IMR-90 (cell line): ENCODE data around the gene ALLC. TPM values are rescaled to one million over a fixed set of nuclear protein-coding genes. Genes with fewer than 3 reads are reported as not detected.

Experiments used
- ATAC-seq: fragments of 200-7000 bp; cut with Tn5 transposase; 2 replicates; pipeline ENCODE4 v1.9.1; 2020; ENCODE audit warnings: low read depth, mild to moderate bottlenecking, moderate library complexity
- BruUV-seq: library from RNA; stranded (reverse); fragments of 400-500 nt; replicated peaks from 2 replicates; lab custom pipeline; 2021; lab: Mats Ljungman, UMichigan
- CTCF ChIA-PET: fragments of 300-600 bp; formaldehyde crosslinking; extraction: SDS; loops from one replicate; lab custom pipeline; 2021; ENCODE audit warnings: antibody characterized with exemption; lab: Yijun Ruan, JAX
- POLR2A ChIA-PET: fragments of 300-600 bp; sonication (Branson Sonifier 250); formaldehyde crosslinking; loops from one replicate; lab custom pipeline; 2022; ENCODE audit warnings: antibody characterized with exemption; ENCODE audit not compliant: unreplicated experiment; lab: Charles Lee
- DNase-seq: peaks from one replicate; pipeline ENCODE4 v3.0.0; 2013
- H2AFZ ChIP-seq: replicated peaks from 2 replicates; pipeline ENCODE3; 2013; ENCODE audit warnings: low read length, mild to moderate bottlenecking; ENCODE audit not compliant: poor library complexity
- H2AK5ac ChIP-seq: 2 replicates; pipeline ENCODE4 v1.6.1; 2013; ENCODE audit warnings: low read depth, low read length, inconsistent platforms
- H2AK9ac ChIP-seq: replicated peaks from 2 replicates; pipeline ENCODE3; 2013; ENCODE audit warnings: mild to moderate bottlenecking, low read depth, low read length, moderate library complexity; ENCODE audit not compliant: poor library complexity
- H2BK120ac ChIP-seq: 2 replicates; pipeline ENCODE4 v1.6.1; 2013; ENCODE audit warnings: low read depth, low read length, inconsistent platforms
- H2BK15ac ChIP-seq: 3 replicates; pipeline ENCODE4 v1.6.1; 2013; ENCODE audit warnings: low read depth, low read length, inconsistent platforms
- H2BK20ac ChIP-seq: 2 replicates; pipeline ENCODE4 v1.6.1; 2013; ENCODE audit warnings: low read depth, mild to moderate bottlenecking, inconsistent platforms, low read length, moderate library complexity
- H2BK5ac ChIP-seq: 2 replicates; pipeline ENCODE4 v1.6.1; 2013; ENCODE audit warnings: mild to moderate bottlenecking, low read depth, low read length, inconsistent platforms; ENCODE audit not compliant: poor library complexity, severe bottlenecking
- H3K14ac ChIP-seq: replicated peaks from 2 replicates; pipeline ENCODE4 v1.6.1; 2013; ENCODE audit warnings: low read depth, low read length, inconsistent platforms
- H3K18ac ChIP-seq: 2 replicates; pipeline ENCODE4 v1.6.1; 2013; ENCODE audit warnings: low read depth, low read length, control low read depth
- H3K23ac ChIP-seq: 2 replicates; pipeline ENCODE4 v1.6.1; 2013; ENCODE audit warnings: low read depth, low read length, inconsistent platforms
- H3K27ac ChIP-seq: 2 replicates; pipeline ENCODE4 v1.5.1; 2013; ENCODE audit warnings: mild to moderate bottlenecking, control low read depth, low read length; ENCODE audit not compliant: insufficient read depth
- H3K27me3 ChIP-seq: 2 replicates; pipeline ENCODE4 v1.6.1; 2013; ENCODE audit warnings: low read length; ENCODE audit not compliant: control insufficient read depth, insufficient read depth
- H3K36me3 ChIP-seq: 2 replicates; pipeline ENCODE4 v1.6.1; 2013; ENCODE audit warnings: low read length, mixed read lengths; ENCODE audit not compliant: control insufficient read depth, insufficient read depth
- H3K4ac ChIP-seq: 2 replicates; pipeline ENCODE4 v1.6.1; 2013; ENCODE audit warnings: low read depth, low read length, inconsistent platforms
- H3K4me1 ChIP-seq: 2 replicates; pipeline ENCODE4 v1.6.1; 2013; ENCODE audit warnings: low read length, mixed read lengths; ENCODE audit not compliant: control insufficient read depth, insufficient read depth
- H3K4me2 ChIP-seq: 2 replicates; pipeline ENCODE4 v1.6.1; 2013; ENCODE audit warnings: low read depth, mild to moderate bottlenecking, control low read depth, low read length, moderate library complexity
- H3K4me3 ChIP-seq: 2 replicates; pipeline ENCODE4 v1.5.1; 2013; ENCODE audit warnings: low read depth, mild to moderate bottlenecking, control low read depth, low read length, moderate library complexity; ENCODE audit not compliant: insufficient read depth
- H3K56ac ChIP-seq: 2 replicates; pipeline ENCODE4 v1.6.1; 2013; ENCODE audit warnings: low read length, inconsistent platforms; ENCODE audit not compliant: insufficient read depth; ENCODE audit errors: extremely low read depth
- H3K79me1 ChIP-seq, 2 experiments: 2 replicates each; pipeline ENCODE4 v1.6.1; 2013; ENCODE audit warnings: low read length in 2 of 2, inconsistent platforms in 1 of 2, low read depth in 1 of 2
- H3K9ac ChIP-seq: 2 replicates; pipeline ENCODE4 v1.6.1; 2013; ENCODE audit warnings: low read depth, low read length, control low read depth
- H3K9me1 ChIP-seq: 2 replicates; pipeline ENCODE4 v1.6.1; 2013; ENCODE audit warnings: low read length, inconsistent platforms; ENCODE audit not compliant: insufficient read depth
- H3K9me3 ChIP-seq: 2 replicates; pipeline ENCODE4 v1.6.1; 2013; ENCODE audit warnings: low read length; ENCODE audit not compliant: control insufficient read depth, insufficient read depth
- H4K20me1 ChIP-seq: 2 replicates; pipeline ENCODE4 v1.6.1; 2013; ENCODE audit warnings: low read length, inconsistent platforms; ENCODE audit not compliant: insufficient read depth
- H4K5ac ChIP-seq: 2 replicates; pipeline ENCODE4 v1.6.1; 2013; ENCODE audit warnings: mild to moderate bottlenecking, low read depth, low read length, control low read depth
- H4K8ac ChIP-seq, 2 experiments: 2 replicates each; pipeline ENCODE4 v1.6.1; 2013; ENCODE audit warnings: low read depth in 2 of 2, low read length in 2 of 2, control low read depth in 1 of 2, inconsistent platforms in 1 of 2
- H4K91ac ChIP-seq: 2 replicates; pipeline ENCODE4 v1.6.1; 2013; ENCODE audit warnings: low read depth, low read length, inconsistent platforms; ENCODE audit not compliant: insufficient read depth
- BHLHE40 ChIP-seq: fragments of 150-350 bp; IDR thresholded peaks from 2 replicates; pipeline ENCODE4 v1.6.1; 2016; ENCODE audit warnings: mild to moderate bottlenecking, low read depth, low read length
- CEBPB ChIP-seq: IDR thresholded peaks from 2 replicates; pipeline ENCODE4 v1.6.1; 2012; ENCODE audit warnings: low read depth, low read length, improper control_type of control experiment
- CHD1 ChIP-seq: IDR thresholded peaks from 2 replicates; pipeline ENCODE4 v1.6.1; 2012; ENCODE audit warnings: low read depth, low read length, improper control_type of control experiment
- FOS ChIP-seq: fragments of 150-350 bp; IDR thresholded peaks from 2 replicates; pipeline ENCODE4 v1.6.1; 2016; ENCODE audit warnings: low read depth, low read length
- MAFK ChIP-seq: IDR thresholded peaks from 2 replicates; pipeline ENCODE4 v1.6.1; 2012; ENCODE audit warnings: low read depth, low read length, improper control_type of control experiment
- MAZ ChIP-seq: IDR thresholded peaks from 2 replicates; pipeline ENCODE4 v1.6.1; 2012; ENCODE audit warnings: low read depth, mild to moderate bottlenecking, low read length, improper control_type of control experiment, moderate library complexity, borderline replicate concordance
- MXI1 ChIP-seq: IDR thresholded peaks from 2 replicates; pipeline ENCODE4 v1.6.1; 2012; ENCODE audit warnings: low read depth, mild to moderate bottlenecking, low read length, moderate library complexity, borderline replicate concordance
- NFE2L2 ChIP-seq: fragments of 150-350 bp; IDR thresholded peaks from 2 replicates; pipeline ENCODE4 v1.6.1; 2016; ENCODE audit warnings: low read depth, mild to moderate bottlenecking, low read length
- POLR2A ChIP-seq: IDR thresholded peaks from 2 replicates; pipeline ENCODE4 v1.6.1; 2012; ENCODE audit warnings: mild to moderate bottlenecking, low read depth, low read length
- RAD21 ChIP-seq: IDR thresholded peaks from 2 replicates; pipeline ENCODE4 v1.6.1; 2012; ENCODE audit warnings: low read length, improper control_type of control experiment
- RCOR1 ChIP-seq: IDR thresholded peaks from 2 replicates; pipeline ENCODE4 v1.6.1; 2012; ENCODE audit warnings: mild to moderate bottlenecking, low read length, improper control_type of control experiment; ENCODE audit not compliant: insufficient replicate concordance
- RFX5 ChIP-seq: IDR thresholded peaks from 2 replicates; pipeline ENCODE4 v1.8.0; 2012; ENCODE audit warnings: low read depth, mild to moderate bottlenecking, low read length, moderate library complexity
- SMC3 ChIP-seq: fragments of 150-350 bp; IDR thresholded peaks from 2 replicates; pipeline ENCODE4 v1.6.1; 2016; ENCODE audit warnings: low read depth, mild to moderate bottlenecking, antibody characterized with exemption, low read length, moderate library complexity
- WGBS, 2 experiments: methylation state at CpG; one replicate each; pipeline versions ENCODE4 v1.1.5 to v1.1.7; 2013; ENCODE audit warnings: missing lambda C conversion rate in 2 of 2; ENCODE audit not compliant: insufficient read length in 1 of 2; ENCODE audit errors: extremely low coverage in 2 of 2; 5-methylcytosine and 5-hydroxymethylcytosine counted together
- dilution Hi-C: fragments of 300-500 bp; cut with HindIII; formaldehyde crosslinking; loops from one replicate; pipeline ENCODE4 v1.14.3; 2018; ENCODE audit warnings: low sequenced_read_pairs; ENCODE audit not compliant: unreplicated experiment
- in situ Hi-C: fragments of 300-500 bp; cut with MboI; formaldehyde crosslinking; loops from 3 replicates; pipeline ENCODE4 v1.14.3; 2019; ENCODE audit warnings: low sequenced_read_pairs, inconsistent platforms, mixed read lengths
- intact Hi-C: fragments of 100-400 bp; cut with micrococcal nuclease; formaldehyde crosslinking; loops from 2 replicates; pipeline ENCODE4 v1.10.0; 2022
- polyA plus RNA-seq, 3 experiments: library from polyadenylated mRNA; depleted of rRNA; stranded (reverse); fragments of >200 nt; gene quantifications; 2 replicates each; pipeline ENCODE4 v1.2.3, GENCODE V29; 2012; ENCODE audit warnings: low replicate concordance in 1 of 3
- total RNA-seq: library from RNA; depleted of rRNA; stranded (reverse); fragments of >200 nt; gene quantifications from 2 replicates; pipeline ENCODE4 v1.2.3, GENCODE V29; 2012
- TF ChIP-seq, protein P1 (sequence below): fragments of 150-350 bp; IDR thresholded peaks from 2 replicates; pipeline ENCODE4 v1.6.1; 2016; ENCODE audit warnings: low read depth, mild to moderate bottlenecking, low read length, moderate library complexity, borderline replicate concordance
- TF ChIP-seq, protein P2 (sequence below): conservative IDR thresholded peaks from 2 replicates; pipeline ENCODE4 v1.5.1; 2012; ENCODE audit warnings: mild to moderate bottlenecking, low read depth, low read length, improper control_type of control experiment
- TF ChIP-seq, protein P3 (sequence below): fragments of 150-350 bp; IDR thresholded peaks from 2 replicates; pipeline ENCODE4 v1.6.1; 2017; ENCODE audit warnings: mild to moderate bottlenecking, antibody characterized with exemption, low read length, low read depth

Gene ALLC
- total and polyA plus RNA-seq, 2 of the 4 experiments (the other 2 are of a cell fraction): not detected

DNA sequence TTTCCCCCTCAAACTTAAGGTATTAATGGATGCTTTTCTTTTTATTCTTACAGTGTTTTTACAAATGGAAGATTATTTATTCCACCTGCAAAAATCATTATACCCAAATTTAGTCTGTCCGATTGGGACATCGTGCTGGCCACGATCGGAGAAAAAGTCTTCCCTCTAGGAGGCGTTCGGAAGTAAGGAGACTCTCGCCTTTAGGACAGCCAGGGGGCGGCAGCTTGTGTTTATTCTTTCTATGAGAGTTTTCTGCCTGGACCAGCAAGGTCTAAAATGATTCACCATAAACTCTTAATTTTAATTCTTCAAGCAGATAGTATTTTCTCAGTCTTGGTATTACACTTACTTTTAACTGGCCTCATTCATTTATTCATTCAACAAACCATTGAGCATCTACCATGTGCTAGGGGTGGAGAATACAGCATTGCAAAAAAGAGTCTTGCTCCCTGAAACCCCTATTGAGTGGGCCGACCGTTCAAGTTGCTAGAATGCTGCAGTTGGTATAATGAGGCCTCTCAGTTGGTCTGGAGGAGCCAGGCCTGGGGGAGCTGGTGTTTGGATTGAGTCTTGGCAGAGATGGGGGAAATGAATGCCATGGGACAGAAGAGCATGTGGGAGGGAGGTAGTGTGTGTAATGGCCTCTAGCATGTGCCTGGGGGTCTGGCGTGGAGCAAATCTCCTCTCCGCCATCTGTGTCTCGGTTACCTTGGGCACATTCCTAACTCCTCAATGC lies 84.0 kb downstream of the ALLC start:
- Histone ChIP-seq H3K4me1 (no peaks in the 10 kb centered on the region), H2BK15ac (no peak overlapping the region), H3K18ac (no peak overlapping the region), H4K8ac (no peak overlapping the region), H4K91ac (no peak overlapping the region), H3K27ac (no peak overlapping the region), H3K4me3 (no peak overlapping the region), H2AK9ac (no peak overlapping the region), H3K14ac (no peak overlapping the region), H3K23ac (no peak overlapping the region), H3K9me3 (no peaks in the 10 kb centered on the region), H4K20me1 (no peaks in the 10 kb centered on the region), H3K9me1 (no peaks in the 10 kb centered on the region), H3K79me1 (no peaks in the 10 kb centered on the region), H2BK5ac (no peak overlapping the region), H2AK5ac (no peak overlapping the region), H2BK20ac (no peak overlapping the region), H3K4ac (no peak overlapping the region), H4K5ac (no peak overlapping the region), H2BK120ac (no peak overlapping the region), H3K4me2 (no peak overlapping the region), H3K27me3 (no peaks in the 10 kb centered on the region), H3K36me3 (no peaks in the 10 kb centered on the region), H2AFZ (no peak overlapping the region), H3K9ac (no peak overlapping the region), H3K56ac (no peak overlapping the region)
- no peak for DNase-seq
- ChIA-PET CTCF (interaction anchor here (0.5 to 2.3 kb wide), 2 partner anchors 39 to 959 kb away, joined by 3 to 11 read pairs; no protein-coding TSS in a partner anchor), POLR2A (no interaction called here)
- 80% methylated on average over 1 of the region's 13 CpGs; no CpG with 5 or more reads in 1 of the 2 experiments for WGBS, 2 experiments
- no TSS peak for BruUV-seq
- dilution Hi-C loops (no loop called here), in situ Hi-C loops (no loop called here), intact Hi-C loops (no loop called here)
- ATAC-seq: no peak
- TF ChIP-seq MAZ (no peak), CEBPB (no peak), BHLHE40 (no peak), RFX5 (no peak), CHD1 (no peak), MAFK (no peak), FOS (no peak), SMC3 (no peak), POLR2A (no peak), RAD21 (no peak), MXI1 (no peak), RCOR1 (no peak), NFE2L2 (no peak)
- TF ChIP-seq, protein P1, sequence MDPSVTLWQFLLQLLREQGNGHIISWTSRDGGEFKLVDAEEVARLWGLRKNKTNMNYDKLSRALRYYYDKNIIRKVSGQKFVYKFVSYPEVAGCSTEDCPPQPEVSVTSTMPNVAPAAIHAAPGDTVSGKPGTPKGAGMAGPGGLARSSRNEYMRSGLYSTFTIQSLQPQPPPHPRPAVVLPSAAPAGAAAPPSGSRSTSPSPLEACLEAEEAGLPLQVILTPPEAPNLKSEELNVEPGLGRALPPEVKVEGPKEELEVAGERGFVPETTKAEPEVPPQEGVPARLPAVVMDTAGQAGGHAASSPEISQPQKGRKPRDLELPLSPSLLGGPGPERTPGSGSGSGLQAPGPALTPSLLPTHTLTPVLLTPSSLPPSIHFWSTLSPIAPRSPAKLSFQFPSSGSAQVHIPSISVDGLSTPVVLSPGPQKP: no peak
- TF ChIP-seq, protein P2, sequence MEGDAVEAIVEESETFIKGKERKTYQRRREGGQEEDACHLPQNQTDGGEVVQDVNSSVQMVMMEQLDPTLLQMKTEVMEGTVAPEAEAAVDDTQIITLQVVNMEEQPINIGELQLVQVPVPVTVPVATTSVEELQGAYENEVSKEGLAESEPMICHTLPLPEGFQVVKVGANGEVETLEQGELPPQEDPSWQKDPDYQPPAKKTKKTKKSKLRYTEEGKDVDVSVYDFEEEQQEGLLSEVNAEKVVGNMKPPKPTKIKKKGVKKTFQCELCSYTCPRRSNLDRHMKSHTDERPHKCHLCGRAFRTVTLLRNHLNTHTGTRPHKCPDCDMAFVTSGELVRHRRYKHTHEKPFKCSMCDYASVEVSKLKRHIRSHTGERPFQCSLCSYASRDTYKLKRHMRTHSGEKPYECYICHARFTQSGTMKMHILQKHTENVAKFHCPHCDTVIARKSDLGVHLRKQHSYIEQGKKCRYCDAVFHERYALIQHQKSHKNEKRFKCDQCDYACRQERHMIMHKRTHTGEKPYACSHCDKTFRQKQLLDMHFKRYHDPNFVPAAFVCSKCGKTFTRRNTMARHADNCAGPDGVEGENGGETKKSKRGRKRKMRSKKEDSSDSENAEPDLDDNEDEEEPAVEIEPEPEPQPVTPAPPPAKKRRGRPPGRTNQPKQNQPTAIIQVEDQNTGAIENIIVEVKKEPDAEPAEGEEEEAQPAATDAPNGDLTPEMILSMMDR: no peak
- TF ChIP-seq, protein P3, sequence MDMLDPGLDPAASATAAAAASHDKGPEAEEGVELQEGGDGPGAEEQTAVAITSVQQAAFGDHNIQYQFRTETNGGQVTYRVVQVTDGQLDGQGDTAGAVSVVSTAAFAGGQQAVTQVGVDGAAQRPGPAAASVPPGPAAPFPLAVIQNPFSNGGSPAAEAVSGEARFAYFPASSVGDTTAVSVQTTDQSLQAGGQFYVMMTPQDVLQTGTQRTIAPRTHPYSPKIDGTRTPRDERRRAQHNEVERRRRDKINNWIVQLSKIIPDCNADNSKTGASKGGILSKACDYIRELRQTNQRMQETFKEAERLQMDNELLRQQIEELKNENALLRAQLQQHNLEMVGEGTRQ: no peak
